Measurements from ENCODE around the gene EHD4.

The EHD4 gene

DNA sequence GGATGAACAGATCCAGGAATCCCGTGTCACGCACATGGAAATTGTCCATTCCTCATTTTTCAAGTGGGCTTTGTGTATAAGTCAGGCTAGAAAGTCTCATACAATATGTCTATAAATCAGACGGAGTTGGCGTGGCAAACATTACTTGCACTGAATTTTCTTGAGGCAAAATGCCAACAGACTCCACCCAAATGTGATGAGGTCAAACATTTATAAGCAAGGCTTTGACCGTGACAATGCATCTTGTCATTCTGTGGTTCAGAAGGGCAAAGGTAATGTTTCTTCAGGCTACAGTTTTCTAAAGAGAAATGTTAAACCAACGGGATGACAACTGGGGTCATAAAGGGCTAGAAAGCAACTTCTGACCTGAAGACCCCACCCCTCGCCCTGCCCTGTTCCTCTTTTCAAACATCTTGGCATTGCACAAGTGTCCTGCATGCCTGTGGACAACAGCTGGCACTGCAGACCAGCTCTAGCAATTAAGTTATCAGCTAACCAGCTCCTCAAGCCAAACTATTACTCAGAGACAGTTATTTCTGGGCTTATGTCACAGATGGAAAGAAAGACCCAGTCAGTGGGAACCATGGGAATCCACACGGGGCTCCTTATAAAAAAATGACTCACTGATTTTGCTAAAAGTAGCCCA lies 42.0 kb downstream of the EHD4 start:
- Histone ChIP-seq H3K4me3 (ENCODE audit: low read length, poor library complexity, severe bottlenecking) (no peak overlapping the region), H3K4me1 (ENCODE audit: insufficient read depth, low read length, poor library complexity, severe bottlenecking) (peaks cover 21% of the 10 kb centered on the region), H3K36me3 (ENCODE audit: insufficient read depth, low read length) (no peaks in the 10 kb centered on the region), H3F3A (ENCODE audit: low read depth) (no peaks in the 10 kb centered on the region; the same call in 1 of the 2 replicates), H3K9ac (ENCODE audit: low read depth, low read length, poor library complexity, severe bottlenecking) (no peak overlapping the region), H3K9me2 (replicated peaks; ENCODE audit: low read depth, low read length) (no peaks in the 10 kb centered on the region), H3K4me2 (ENCODE audit: low read depth, low read length, poor library complexity, severe bottlenecking) (no peak overlapping the region), H3K27me3 (ENCODE audit: insufficient read depth, low read length, poor library complexity, severe bottlenecking) (no peaks in the 10 kb centered on the region), H3K9me3 (ENCODE audit: insufficient read depth, low read depth, low read length) (no peaks in the 10 kb centered on the region), H4K20me1 (ENCODE audit: insufficient read depth, low read length, poor library complexity, severe bottlenecking) (no peaks in the 10 kb centered on the region), H3K79me2 (ENCODE audit: insufficient read depth, low read length) (no peaks in the 10 kb centered on the region), H2AFZ (ENCODE audit: low read length) (no peak overlapping the region)
- TF ChIP-seq, protein P1, sequence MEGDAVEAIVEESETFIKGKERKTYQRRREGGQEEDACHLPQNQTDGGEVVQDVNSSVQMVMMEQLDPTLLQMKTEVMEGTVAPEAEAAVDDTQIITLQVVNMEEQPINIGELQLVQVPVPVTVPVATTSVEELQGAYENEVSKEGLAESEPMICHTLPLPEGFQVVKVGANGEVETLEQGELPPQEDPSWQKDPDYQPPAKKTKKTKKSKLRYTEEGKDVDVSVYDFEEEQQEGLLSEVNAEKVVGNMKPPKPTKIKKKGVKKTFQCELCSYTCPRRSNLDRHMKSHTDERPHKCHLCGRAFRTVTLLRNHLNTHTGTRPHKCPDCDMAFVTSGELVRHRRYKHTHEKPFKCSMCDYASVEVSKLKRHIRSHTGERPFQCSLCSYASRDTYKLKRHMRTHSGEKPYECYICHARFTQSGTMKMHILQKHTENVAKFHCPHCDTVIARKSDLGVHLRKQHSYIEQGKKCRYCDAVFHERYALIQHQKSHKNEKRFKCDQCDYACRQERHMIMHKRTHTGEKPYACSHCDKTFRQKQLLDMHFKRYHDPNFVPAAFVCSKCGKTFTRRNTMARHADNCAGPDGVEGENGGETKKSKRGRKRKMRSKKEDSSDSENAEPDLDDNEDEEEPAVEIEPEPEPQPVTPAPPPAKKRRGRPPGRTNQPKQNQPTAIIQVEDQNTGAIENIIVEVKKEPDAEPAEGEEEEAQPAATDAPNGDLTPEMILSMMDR (conservative IDR thresholded peaks at IDR 0.05; ENCODE audit: low read length), result no peak
- no peak for TF ChIP-seq EZH2phosphoT487 (IDR thresholded peaks at IDR 0.05; ENCODE audit: borderline replicate concordance)

DNA sequence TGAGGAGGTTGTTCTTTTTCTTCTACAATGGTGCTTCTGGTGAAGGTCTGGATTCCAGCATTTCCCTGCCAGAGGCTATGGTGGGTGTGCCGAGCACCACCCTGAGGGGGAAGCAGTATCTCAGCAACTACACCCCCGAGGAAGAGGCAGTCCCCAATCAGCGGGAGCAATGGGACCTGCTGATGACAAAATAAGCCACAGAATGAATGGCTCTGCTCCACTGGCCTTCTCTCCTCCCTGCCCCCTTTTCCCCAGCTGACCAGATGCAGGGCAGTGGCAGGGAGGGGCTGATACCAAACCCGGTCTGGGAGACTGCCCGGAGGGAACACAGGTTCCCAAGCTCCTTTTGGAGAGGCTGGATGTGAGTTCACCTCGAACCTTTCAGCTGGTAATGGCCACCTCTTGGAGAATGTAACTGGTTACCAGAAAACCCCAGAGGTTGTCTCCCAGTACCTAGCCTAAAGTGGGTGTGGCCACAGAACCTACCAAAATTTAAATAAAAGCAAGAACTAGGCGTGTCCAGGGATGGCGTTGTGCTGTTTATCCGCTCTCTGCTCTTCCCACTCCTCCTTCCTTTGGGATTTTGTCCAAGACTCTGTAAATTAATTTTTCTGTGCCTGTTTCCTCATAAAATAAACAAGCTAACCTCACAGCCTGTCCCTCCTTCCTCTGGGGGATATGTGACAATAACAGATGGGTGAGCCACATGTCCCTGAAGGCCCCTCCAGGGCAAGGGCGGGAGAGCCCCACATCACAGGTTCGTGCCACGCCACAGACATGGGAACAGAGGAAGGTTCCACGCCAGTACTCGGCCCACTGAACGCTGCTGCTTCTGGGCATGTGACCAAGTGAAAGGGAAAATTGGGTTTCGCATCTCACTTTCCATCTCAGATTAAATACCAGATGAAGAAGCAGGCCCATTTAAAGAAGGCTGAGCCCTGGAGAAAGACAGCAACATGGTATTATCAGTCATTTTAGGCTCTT lies 43.4 kb downstream of the EHD4 start:
- H3K4me2 ChIP-seq (ENCODE audit: low read depth, low read length, poor library complexity, severe bottlenecking), result no peak overlapping the region
- no peak overlapping the region for H3K4me3 ChIP-seq (ENCODE audit: low read length, poor library complexity, severe bottlenecking)
- H3K9me3 ChIP-seq (ENCODE audit: insufficient read depth, low read depth, low read length), result no peaks in the 10 kb centered on the region
- peaks cover 14% of the 10 kb centered on the region for H3K4me1 ChIP-seq (ENCODE audit: insufficient read depth, low read length, poor library complexity, severe bottlenecking)
- H3F3A ChIP-seq (ENCODE audit: low read depth), result no peaks in the 10 kb centered on the region; the same call in 1 of the 2 replicates
- no peaks in the 10 kb centered on the region for H3K9me2 ChIP-seq (replicated peaks; ENCODE audit: low read depth, low read length)
- TF ChIP-seq EZH2phosphoT487 (IDR thresholded peaks at IDR 0.05; ENCODE audit: borderline replicate concordance), result no peak
- TF ChIP-seq, protein P1 (conservative IDR thresholded peaks at IDR 0.05; ENCODE audit: low read length), result no peak
- H3K27me3 ChIP-seq (ENCODE audit: insufficient read depth, low read length, poor library complexity, severe bottlenecking), result no peaks in the 10 kb centered on the region
- H3K9ac ChIP-seq (ENCODE audit: low read depth, low read length, poor library complexity, severe bottlenecking), result no peak overlapping the region
- H4K20me1 ChIP-seq (ENCODE audit: insufficient read depth, low read length, poor library complexity, severe bottlenecking), result no peaks in the 10 kb centered on the region
- H3K79me2 ChIP-seq (ENCODE audit: insufficient read depth, low read length), result no peaks in the 10 kb centered on the region
- no peak overlapping the region for H2AFZ ChIP-seq (ENCODE audit: low read length)
- H3K36me3 ChIP-seq (ENCODE audit: insufficient read depth, low read length), result no peaks in the 10 kb centered on the region

DNA sequence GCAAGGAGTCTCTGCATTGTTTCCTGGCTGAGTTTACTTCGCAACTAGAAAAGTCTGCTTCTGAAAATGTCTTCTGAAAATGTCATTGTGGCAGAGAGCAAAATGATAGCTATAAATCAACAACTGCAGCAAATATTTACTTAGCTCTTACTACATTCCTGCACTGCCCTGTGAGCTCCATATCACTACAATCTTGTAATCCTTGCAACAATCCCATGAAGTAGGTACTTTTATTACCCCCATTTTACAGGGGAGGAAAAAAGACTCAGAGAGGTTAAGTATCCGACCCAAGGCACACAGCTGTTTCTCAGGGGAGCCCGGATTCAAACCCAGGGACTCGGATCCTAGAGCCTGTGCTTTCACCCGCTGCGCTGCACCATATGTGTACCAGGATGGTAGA lies 44.3 kb downstream of the EHD4 start:
- Histone ChIP-seq H3K27me3 (ENCODE audit: insufficient read depth, low read length, poor library complexity, severe bottlenecking) (no peaks in the 10 kb centered on the region), H3K9ac (ENCODE audit: low read depth, low read length, poor library complexity, severe bottlenecking) (no peak overlapping the region), H3K4me2 (ENCODE audit: low read depth, low read length, poor library complexity, severe bottlenecking) (no peak overlapping the region), H2AFZ (ENCODE audit: low read length) (no peak overlapping the region), H3K9me3 (ENCODE audit: insufficient read depth, low read depth, low read length) (no peaks in the 10 kb centered on the region), H3F3A (ENCODE audit: low read depth) (no peaks in the 10 kb centered on the region; the same call in 1 of the 2 replicates), H3K4me1 (ENCODE audit: insufficient read depth, low read length, poor library complexity, severe bottlenecking) (peaks cover 19% of the 10 kb centered on the region), H3K79me2 (ENCODE audit: insufficient read depth, low read length) (no peaks in the 10 kb centered on the region), H3K9me2 (replicated peaks; ENCODE audit: low read depth, low read length) (no peaks in the 10 kb centered on the region), H3K36me3 (ENCODE audit: insufficient read depth, low read length) (no peaks in the 10 kb centered on the region), H3K4me3 (ENCODE audit: low read length, poor library complexity, severe bottlenecking) (no peak overlapping the region), H4K20me1 (ENCODE audit: insufficient read depth, low read length, poor library complexity, severe bottlenecking) (no peaks in the 10 kb centered on the region)
- TF ChIP-seq EZH2phosphoT487 (IDR thresholded peaks at IDR 0.05; ENCODE audit: borderline replicate concordance), result no peak
- TF ChIP-seq, protein P1 (conservative IDR thresholded peaks at IDR 0.05; ENCODE audit: low read length), result no peak

Measured in Loucy (cell line).